Transverse colon (tissue), 3 donors: ENCODE measurements around the gene RTEL1.

Experiments
- CTCF ChIP-seq, 5 experiments: fragments of 200-600 bp in 3 of 5; fragments of 450-650 bp in 2 of 5; sonication (generic) in 3 of 5; IDR thresholded peaks; 1 replicate in 2 of 5; 2 replicates in 3 of 5; pipeline ENCODE4 v1.5.1; 2016 to 2017; ENCODE audit warnings: antibody characterized with exemption in 5 of 5, inconsistent platforms in 3 of 5, mild to moderate bottlenecking in 2 of 5, moderate library complexity in 1 of 5
- POLR2A ChIP-seq: fragments of 450-650 bp; IDR thresholded peaks from one replicate; pipeline ENCODE4 v1.6.1; 2016; ENCODE audit warnings: antibody characterized with exemption, mild to moderate bottlenecking, moderate library complexity

GRCh38 chr20:63744158-63744557 is 86.0 kb downstream of the RTEL1 start:
- TF ChIP-seq CTCF (IDR thresholded peaks at IDR 0.05) (no peak), POLR2A (no peak)
